Fibroblast of lung (primary cell): Measurements from ENCODE around the gene NOS1AP. TPM values are rescaled to one million over a fixed set of nuclear protein-coding genes. Genes with fewer than 3 reads are reported as not detected.

ENCODE experiments used
- DNase-seq, 2 donors: peaks; one replicate each; pipeline versions ENCODE4 v3.0.0 to v3.0.0-alpha.2; 2010; ENCODE audit warnings: low read depth in 2 of 2
- H2AFZ ChIP-seq: 2 replicates; pipeline ENCODE4 v1.5.1; 2012; ENCODE audit warnings: low read length, control low read depth, inconsistent platforms
- H3K27ac ChIP-seq: 2 replicates; pipeline ENCODE4 v1.5.1; 2011; ENCODE audit warnings: low read length, control low read depth; ENCODE audit not compliant: insufficient read depth
- H3K27me3 ChIP-seq: 2 replicates; pipeline ENCODE4 v1.5.1; 2011; ENCODE audit warnings: mild to moderate bottlenecking, low read length; ENCODE audit not compliant: control insufficient read depth, insufficient read depth
- H3K36me3 ChIP-seq: 2 replicates; pipeline ENCODE4 v1.5.1; 2011; ENCODE audit warnings: low read length; ENCODE audit not compliant: control insufficient read depth, insufficient read depth
- H3K4me1 ChIP-seq: 2 replicates; pipeline ENCODE4 v1.5.1; 2011; ENCODE audit warnings: low read length; ENCODE audit not compliant: control insufficient read depth, insufficient read depth; ENCODE audit errors: extremely low read depth
- H3K4me2 ChIP-seq: 2 replicates; pipeline ENCODE4 v1.5.1; 2011; ENCODE audit warnings: low read length, control low read depth; ENCODE audit not compliant: insufficient read depth; ENCODE audit errors: extremely low read depth
- H3K4me3 ChIP-seq, 4 experiments: fragments of 200-600 bp in 1 of 4; sonication (generic) in 1 of 4; replicated peaks in 1 of 4; 2 replicates each; pipeline ENCODE4 v1.5.1; 2011 to 2016; ENCODE audit warnings: low read length in 4 of 4, low read depth in 3 of 4, mild to moderate bottlenecking in 3 of 4, control low read depth in 2 of 4, inconsistent platforms in 1 of 4, mixed read lengths in 1 of 4; ENCODE audit not compliant: insufficient read depth in 1 of 4; ENCODE audit errors: control extremely low read depth in 1 of 4
- H3K79me2 ChIP-seq: 2 replicates; pipeline ENCODE4 v1.5.1; 2012; ENCODE audit warnings: mild to moderate bottlenecking, low read length, inconsistent platforms; ENCODE audit not compliant: control insufficient read depth, insufficient read depth
- H3K9ac ChIP-seq: 2 replicates; pipeline ENCODE4 v1.5.1; 2011; ENCODE audit warnings: mild to moderate bottlenecking, low read length, control low read depth; ENCODE audit not compliant: insufficient read depth
- H3K9me3 ChIP-seq: 2 replicates; pipeline ENCODE4 v1.5.1; 2012; ENCODE audit warnings: low read depth, low read length; ENCODE audit not compliant: control insufficient read depth, insufficient read depth
- H4K20me1 ChIP-seq: 2 replicates; pipeline ENCODE4 v1.5.1; 2011; ENCODE audit warnings: low read length; ENCODE audit not compliant: control insufficient read depth, insufficient read depth; ENCODE audit errors: extremely low read depth
- CTCF ChIP-seq, 2 donors: IDR thresholded peaks in 1 of 2; conservative IDR thresholded peaks in 1 of 2; 1 replicate in 1 of 2; 2 replicates in 1 of 2; pipeline ENCODE4 v1.5.1; 2011 to 2012; ENCODE audit warnings: low read length in 2 of 2, control low read depth in 1 of 2, inconsistent platforms in 1 of 2, low read depth in 1 of 2, mild to moderate bottlenecking in 1 of 2
- EZH2 ChIP-seq: IDR thresholded peaks from 2 replicates; pipeline ENCODE4 v1.5.1; 2012; ENCODE audit warnings: low read length, control low read depth, mild to moderate bottlenecking; ENCODE audit errors: missing control alignments
- polyA plus RNA-seq, 2 donors: library from polyadenylated mRNA; depleted of rRNA in 1 of 2; stranded (reverse) in 1 of 2; unstranded in 1 of 2; fragments of >200 nt; gene quantifications; 2 replicates each; pipeline ENCODE4 v1.2.1, GENCODE V29; 2011 to 2012; ENCODE audit warnings: missing spikeins in 1 of 2
- total RNA-seq: library from RNA; depleted of rRNA; stranded (reverse); fragments of >200 nt; gene quantifications from 2 replicates; pipeline ENCODE4 v1.2.1, GENCODE V29; 2014

The NOS1AP gene
- total and polyA plus RNA-seq, 2 donors (not counting 1 experiment from before 2014, with no cell fraction given) = 0.14 to 0.17 TPM

GRCh38 chr1:162384116-162384515 lies 314.6 kb downstream of the NOS1AP start:
- no peak overlapping the region for H3K27ac ChIP-seq
- H3K4me2 ChIP-seq = no peak overlapping the region
- no peak for DNase-seq
- no peaks in the 10 kb centered on the region for H3K36me3 ChIP-seq
- H3K9me3 ChIP-seq = no peaks in the 10 kb centered on the region
- H4K20me1 ChIP-seq = no peaks in the 10 kb centered on the region
- H2AFZ ChIP-seq = no peak overlapping the region
- H3K4me3 ChIP-seq = no peak overlapping the region
- no peaks in the 10 kb centered on the region for H3K4me1 ChIP-seq
- TF ChIP-seq EZH2 (no peak), CTCF (conservative IDR thresholded peaks at IDR 0.05 in 1 of 2, IDR thresholded peaks at IDR 0.05 in 1 of 2; ENCODE audit: low read depth in 1 of 2, low read length in 2 of 2) (no peak)
- H3K9ac ChIP-seq = no peak overlapping the region
- H3K79me2 ChIP-seq = no peaks in the 10 kb centered on the region
- H3K27me3 ChIP-seq = peaks cover 17% of the 10 kb centered on the region

GRCh38 chr1:162384601-162385279 lies 315.2 kb downstream of the NOS1AP start:
- Histone ChIP-seq H3K9ac (no peak overlapping the region), H3K4me3 (no peak overlapping the region), H3K79me2 (no peaks in the 10 kb centered on the region), H4K20me1 (no peaks in the 10 kb centered on the region), H3K4me2 (no peak overlapping the region), H3K27ac (no peak overlapping the region), H2AFZ (no peak overlapping the region), H3K9me3 (no peaks in the 10 kb centered on the region), H3K36me3 (no peaks in the 10 kb centered on the region), H3K27me3 (peaks cover 20% of the 10 kb centered on the region), H3K4me1 (no peaks in the 10 kb centered on the region)
- DNase-seq = no peak
- TF ChIP-seq EZH2 (no peak), CTCF (conservative IDR thresholded peaks at IDR 0.05 in 1 of 2, IDR thresholded peaks at IDR 0.05 in 1 of 2; ENCODE audit: low read depth in 1 of 2, low read length in 2 of 2) (no peak)

- DNase-seq = no peak
These were observed 315.8 kb downstream of the NOS1AP start for GRCh38 chr1:162385280-162385623.

More at GRCh38 chr1:162385280-162385623, 315.8 kb downstream of the NOS1AP start:
- Histone ChIP-seq H3K4me1 (no peaks in the 10 kb centered on the region), H3K9ac (no peak overlapping the region), H2AFZ (no peak overlapping the region), H4K20me1 (no peaks in the 10 kb centered on the region), H3K27ac (no peak overlapping the region), H3K4me3 (no peak overlapping the region), H3K4me2 (no peak overlapping the region), H3K36me3 (no peaks in the 10 kb centered on the region), H3K9me3 (no peaks in the 10 kb centered on the region), H3K27me3 (peaks cover 25% of the 10 kb centered on the region), H3K79me2 (no peaks in the 10 kb centered on the region)
- TF ChIP-seq EZH2 = no peak
- no peak for TF ChIP-seq CTCF (conservative IDR thresholded peaks at IDR 0.05 in 1 of 2, IDR thresholded peaks at IDR 0.05 in 1 of 2; ENCODE audit: low read depth in 1 of 2, low read length in 2 of 2)
